WTC11 (cell line): ENCODE measurements around the gene FANCE. TPM values are rescaled to one million over a fixed set of nuclear protein-coding genes. Genes with fewer than 3 reads are reported as not detected.

Experiments used
- ATAC-seq: fragments of 200-7000 bp; cut with Tn5 transposase; 2 replicates; pipeline ENCODE4 v1.10.0; 2021; ENCODE audit warnings: mild to moderate bottlenecking, moderate library complexity
- CTCF ChIA-PET: fragments of 300-600 bp; sonication (Branson Sonifier 250); formaldehyde crosslinking; loops from one replicate; lab custom pipeline; 2021; ENCODE audit warnings: antibody characterized with exemption; lab: Charles Lee
- POLR2A ChIA-PET: fragments of 350-600 bp; sonication (Branson Sonifier 250); formaldehyde crosslinking; loops from one replicate; lab custom pipeline; 2021; ENCODE audit warnings: antibody characterized with exemption; lab: Charles Lee
- DNase-seq: peaks from one replicate; pipeline ENCODE4 v3.0.0; 2021; ENCODE audit warnings: low spot score
- H3K27ac Mint-ChIP-seq: 2 replicates; pipeline ENCODE4 v1.8.0; 2021; ENCODE audit warnings: mixed read lengths
- H3K27me3 Mint-ChIP-seq: 2 replicates; pipeline ENCODE4 v1.8.0; 2021; ENCODE audit warnings: low read depth, mild to moderate bottlenecking, moderate library complexity, mixed read lengths
- H3K36me3 Mint-ChIP-seq: 2 replicates; pipeline ENCODE4 v1.8.0; 2021; ENCODE audit warnings: mixed read lengths
- H3K4me1 Mint-ChIP-seq: 2 replicates; pipeline ENCODE4 v1.8.0; 2022; ENCODE audit warnings: mixed read lengths
- H3K4me3 Mint-ChIP-seq: 2 replicates; pipeline ENCODE4 v1.8.0; 2021; ENCODE audit warnings: mild to moderate bottlenecking, moderate library complexity, mixed read lengths
- H3K9me3 Mint-ChIP-seq: 2 replicates; pipeline ENCODE4 v1.8.0; 2021; ENCODE audit warnings: mixed read lengths
- ATF1 ChIP-seq: sonication (generic); formaldehyde crosslinking; IDR thresholded peaks from 2 replicates; pipeline ENCODE4 v1.8.1; 2023; ENCODE audit warnings: mild to moderate bottlenecking, moderate library complexity, missing genetic modification reagents
- FOXK1 ChIP-seq: sonication (generic); formaldehyde crosslinking; IDR thresholded peaks from 2 replicates; pipeline ENCODE4 v1.8.0; 2022; ENCODE audit warnings: mild to moderate bottlenecking, moderate library complexity, missing genetic modification reagents
- IRF2 ChIP-seq: sonication (generic); formaldehyde crosslinking; IDR thresholded peaks from 2 replicates; pipeline ENCODE4 v1.8.0; 2022; ENCODE audit warnings: low read depth, missing genetic modification reagents, borderline replicate concordance
- KAT7 ChIP-seq: sonication (generic); formaldehyde crosslinking; IDR thresholded peaks from 2 replicates; pipeline ENCODE4 v1.8.1; 2023; ENCODE audit warnings: missing genetic modification reagents, mild to moderate bottlenecking, borderline replicate concordance
- MYBL2 ChIP-seq: sonication (generic); formaldehyde crosslinking; IDR thresholded peaks from 2 replicates; pipeline ENCODE4 v1.8.1; 2023; ENCODE audit warnings: mild to moderate bottlenecking, moderate library complexity, missing genetic modification reagents
- NR2C2 ChIP-seq: sonication (generic); formaldehyde crosslinking; IDR thresholded peaks from 2 replicates; pipeline ENCODE4 v1.8.0; 2022; ENCODE audit warnings: mild to moderate bottlenecking, missing genetic modification reagents
- NR3C1 ChIP-seq: sonication (generic); formaldehyde crosslinking; conservative IDR thresholded peaks from 2 replicates; pipeline ENCODE4 v1.8.1; 2023; ENCODE audit warnings: low read depth, mild to moderate bottlenecking, missing genetic modification reagents
- RORB ChIP-seq: fragments of 250-450 bp; sonication (Bioruptor Pico); IDR thresholded peaks from 2 replicates; pipeline ENCODE4 v1.9.0; 2021; ENCODE audit warnings: mild to moderate bottlenecking
- SMAD4 ChIP-seq: sonication (generic); formaldehyde crosslinking; IDR thresholded peaks from 2 replicates; pipeline ENCODE4 v1.8.0; 2022; ENCODE audit warnings: mild to moderate bottlenecking, missing genetic modification reagents
- TCF7 ChIP-seq: sonication (generic); formaldehyde crosslinking; IDR thresholded peaks from 2 replicates; pipeline ENCODE4 v1.8.0; 2022; ENCODE audit warnings: mild to moderate bottlenecking, low read depth, missing genetic modification reagents, moderate library complexity
- ZNF317 ChIP-seq: sonication (generic); formaldehyde crosslinking; IDR thresholded peaks from 2 replicates; pipeline ENCODE4 v1.8.1; 2023; ENCODE audit warnings: low read depth, mild to moderate bottlenecking, moderate library complexity, missing genetic modification reagents, borderline replicate concordance
- ZNF671 ChIP-seq: fragments of 250-450 bp; sonication (Bioruptor Pico); IDR thresholded peaks from 2 replicates; pipeline ENCODE4 v1.8.0; 2021; ENCODE audit warnings: mild to moderate bottlenecking
- total RNA-seq: library from RNA; stranded (reverse); gene quantifications from 3 replicates; pipeline ENCODE4 v1.2.3, GENCODE V29; 2021
- TF ChIP-seq, protein P1 (sequence below): fragments of 250-450 bp; sonication (Bioruptor Pico); conservative IDR thresholded peaks from 2 replicates; pipeline ENCODE4 v1.9.0; 2021; ENCODE audit warnings: mild to moderate bottlenecking
- TF ChIP-seq, protein P2 (sequence below): sonication (generic); formaldehyde crosslinking; IDR thresholded peaks from 2 replicates; pipeline ENCODE4 v1.8.0; 2022; ENCODE audit warnings: mild to moderate bottlenecking, missing genetic modification reagents
- TF ChIP-seq, protein P3 (sequence below): sonication (generic); formaldehyde crosslinking; IDR thresholded peaks from 2 replicates; pipeline ENCODE4 v1.8.0; 2022; ENCODE audit warnings: mild to moderate bottlenecking, missing genetic modification reagents
- TF ChIP-seq, protein P4 (sequence below): sonication (generic); formaldehyde crosslinking; IDR thresholded peaks from 2 replicates; pipeline ENCODE4 v1.8.1; 2022; ENCODE audit warnings: mild to moderate bottlenecking, moderate library complexity, missing genetic modification reagents
- TF ChIP-seq, protein P5 (sequence below): sonication (generic); formaldehyde crosslinking; IDR thresholded peaks from 2 replicates; pipeline ENCODE4 v1.8.1; 2023; ENCODE audit warnings: mild to moderate bottlenecking, missing genetic modification reagents

The FANCE gene
- total RNA-seq, 1 experiment from 2014 or later = 22.3 TPM

DNA sequence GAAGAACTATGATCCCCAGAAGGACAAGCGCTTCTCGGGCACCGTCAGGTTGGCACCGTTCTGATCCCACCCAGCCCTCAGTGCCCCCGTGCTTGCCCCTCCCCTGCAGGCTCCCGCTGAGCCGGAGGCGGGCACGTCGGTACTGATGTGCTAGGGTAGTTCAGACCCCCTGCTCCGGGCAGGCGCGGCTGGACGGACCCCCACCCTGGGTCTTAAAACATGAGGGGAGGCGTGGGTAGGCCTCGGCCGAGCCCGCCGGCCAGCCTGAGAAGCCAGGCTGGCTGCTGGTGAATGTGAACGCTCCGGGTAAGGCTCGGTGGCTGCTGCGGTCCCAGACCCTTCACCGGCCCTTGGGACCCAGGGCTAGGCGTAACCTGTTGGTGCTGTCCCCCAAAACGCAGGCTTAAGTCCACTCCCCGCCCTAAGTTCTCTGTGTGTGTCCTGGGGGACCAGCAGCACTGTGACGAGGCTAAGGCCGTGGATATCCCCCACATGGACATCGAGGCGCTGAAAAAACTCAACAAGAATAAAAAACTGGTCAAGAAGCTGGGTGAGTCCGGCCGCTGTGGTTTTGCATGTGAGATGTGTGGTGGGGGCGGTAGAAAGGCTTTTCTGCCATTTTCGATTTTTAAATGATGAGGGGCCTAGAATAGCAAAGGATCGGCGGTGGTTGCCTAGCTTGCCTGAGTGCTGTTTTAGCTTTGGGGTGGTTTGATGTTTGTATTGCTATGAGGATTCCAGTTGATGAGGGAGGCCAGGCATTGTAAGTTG is 17.0 kb downstream of the FANCE start:
- CTCF ChIA-PET = interaction anchor here (1.5 to 2.6 kb wide), 7 partner anchors 9 to 166 kb away, joined by 5 to 12 read pairs (median 8); partner anchors contain the start of genes FANCE and TEAD3
- ATAC-seq (no peak), DNase-seq (no peak)
- POLR2A ChIA-PET = interaction anchor here (0.6 to 7.9 kb wide), 9 partner anchors 11 to 196 kb away, joined by 3 to 54 read pairs (median 3); partner anchors contain the start of gene TEAD3
- Mint-ChIP-seq H3K9me3 (no peaks in the 10 kb centered on the region), H3K36me3 (peaks cover 56% of the 10 kb centered on the region), H3K27me3 (peaks cover 13% of the 10 kb centered on the region), H3K4me1 (peaks cover 47% of the 10 kb centered on the region), H3K4me3 (peak overlapping the region; percentile 95), H3K27ac (peak overlapping the region; percentile 97)
- no peak for TF ChIP-seq ZNF671 (CRISPR knock-in tag)
- TF ChIP-seq, protein P1, sequence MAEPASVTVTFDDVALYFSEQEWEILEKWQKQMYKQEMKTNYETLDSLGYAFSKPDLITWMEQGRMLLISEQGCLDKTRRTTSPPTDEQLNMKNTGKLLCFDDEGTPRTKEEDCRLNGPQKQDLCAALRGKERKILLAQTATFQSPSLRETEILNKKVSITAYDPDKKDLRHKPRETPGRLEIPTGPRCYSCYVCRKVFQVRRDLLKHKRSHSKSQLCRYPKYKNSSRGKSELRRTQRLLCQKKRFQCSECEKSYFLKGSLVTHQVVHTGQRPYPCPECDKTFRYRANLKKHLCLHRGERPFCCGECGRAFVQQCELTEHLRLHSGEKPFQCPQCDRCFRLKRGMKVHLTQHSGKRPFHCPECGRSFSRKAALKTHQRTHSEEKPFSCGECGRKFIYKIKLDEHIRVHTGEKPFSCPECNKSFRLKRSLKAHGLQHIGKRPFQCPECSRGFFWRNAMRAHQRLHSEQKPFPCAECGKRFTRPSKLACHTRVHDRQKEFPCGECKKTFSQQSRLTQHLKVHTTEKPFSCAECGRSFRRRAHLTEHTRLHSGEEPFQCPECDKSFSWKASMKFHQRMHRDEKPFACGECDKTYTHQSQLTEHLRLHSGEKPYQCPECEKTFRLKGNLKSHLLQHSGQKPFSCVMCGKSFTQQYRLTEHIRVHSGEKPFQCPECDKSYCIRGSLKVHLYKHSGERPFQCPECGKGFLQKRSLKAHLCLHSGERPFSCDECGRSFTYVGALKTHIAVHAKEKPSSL (CRISPR knock-in tag) = 0 out of 2 replicates have a peak, but pooled peaks have one; percentile 2
- TF ChIP-seq, protein P2, sequence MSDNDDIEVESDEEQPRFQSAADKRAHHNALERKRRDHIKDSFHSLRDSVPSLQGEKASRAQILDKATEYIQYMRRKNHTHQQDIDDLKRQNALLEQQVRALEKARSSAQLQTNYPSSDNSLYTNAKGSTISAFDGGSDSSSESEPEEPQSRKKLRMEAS (CRISPR knock-in tag) = no peak
- 0 out of 2 replicates have a peak, but pooled peaks have one; percentile 21 for TF ChIP-seq KAT7 (CRISPR knock-in tag)
- TF ChIP-seq FOXK1 (CRISPR knock-in tag) = 0 out of 2 replicates have a peak, but pooled peaks have one; percentile 33
- TF ChIP-seq ZNF317 (CRISPR knock-in tag) = no peak
- TF ChIP-seq, protein P3, sequence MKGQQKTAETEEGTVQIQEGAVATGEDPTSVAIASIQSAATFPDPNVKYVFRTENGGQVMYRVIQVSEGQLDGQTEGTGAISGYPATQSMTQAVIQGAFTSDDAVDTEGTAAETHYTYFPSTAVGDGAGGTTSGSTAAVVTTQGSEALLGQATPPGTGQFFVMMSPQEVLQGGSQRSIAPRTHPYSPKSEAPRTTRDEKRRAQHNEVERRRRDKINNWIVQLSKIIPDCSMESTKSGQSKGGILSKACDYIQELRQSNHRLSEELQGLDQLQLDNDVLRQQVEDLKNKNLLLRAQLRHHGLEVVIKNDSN = 0 out of 2 replicates have a peak, but pooled peaks have one; percentile 17
- TF ChIP-seq MYBL2 = peak; percentile 50; the same call in 1 of the 2 replicates
- TF ChIP-seq, protein P4, sequence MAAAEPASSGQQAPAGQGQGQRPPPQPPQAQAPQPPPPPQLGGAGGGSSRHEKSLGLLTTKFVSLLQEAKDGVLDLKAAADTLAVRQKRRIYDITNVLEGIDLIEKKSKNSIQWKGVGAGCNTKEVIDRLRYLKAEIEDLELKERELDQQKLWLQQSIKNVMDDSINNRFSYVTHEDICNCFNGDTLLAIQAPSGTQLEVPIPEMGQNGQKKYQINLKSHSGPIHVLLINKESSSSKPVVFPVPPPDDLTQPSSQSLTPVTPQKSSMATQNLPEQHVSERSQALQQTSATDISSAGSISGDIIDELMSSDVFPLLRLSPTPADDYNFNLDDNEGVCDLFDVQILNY (CRISPR knock-in tag) = peak; percentile 15; the same call in 1 of the 2 replicates
- TF ChIP-seq, protein P5, sequence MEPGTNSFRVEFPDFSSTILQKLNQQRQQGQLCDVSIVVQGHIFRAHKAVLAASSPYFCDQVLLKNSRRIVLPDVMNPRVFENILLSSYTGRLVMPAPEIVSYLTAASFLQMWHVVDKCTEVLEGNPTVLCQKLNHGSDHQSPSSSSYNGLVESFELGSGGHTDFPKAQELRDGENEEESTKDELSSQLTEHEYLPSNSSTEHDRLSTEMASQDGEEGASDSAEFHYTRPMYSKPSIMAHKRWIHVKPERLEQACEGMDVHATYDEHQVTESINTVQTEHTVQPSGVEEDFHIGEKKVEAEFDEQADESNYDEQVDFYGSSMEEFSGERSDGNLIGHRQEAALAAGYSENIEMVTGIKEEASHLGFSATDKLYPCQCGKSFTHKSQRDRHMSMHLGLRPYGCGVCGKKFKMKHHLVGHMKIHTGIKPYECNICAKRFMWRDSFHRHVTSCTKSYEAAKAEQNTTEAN = peak; percentile 69; the same call in 1 of the 2 replicates
- no peak for TF ChIP-seq ATF1 (CRISPR knock-in tag)
- TF ChIP-seq TCF7 (CRISPR knock-in tag) = 0 out of 2 replicates have a peak, but pooled peaks have one; percentile 67
- TF ChIP-seq IRF2 (CRISPR knock-in tag) = no peak
- no peak for TF ChIP-seq NR3C1
- no peak for TF ChIP-seq RORB (CRISPR knock-in tag)
- 0 out of 2 replicates have a peak, but pooled peaks have one; percentile 1 for TF ChIP-seq SMAD4
- 0 out of 2 replicates have a peak, but pooled peaks have one; percentile 10 for TF ChIP-seq NR2C2 (CRISPR knock-in tag)
